NT2/D1 (cell line): ENCODE results near the gene AFAP1L1.

Source experiments
- YY1 ChIP-seq: IDR thresholded peaks from 2 replicates; pipeline ENCODE4 v1.6.1; 2011; ENCODE audit not compliant: insufficient read length, insufficient read depth
- ZNF274 ChIP-seq: IDR thresholded peaks from 2 replicates; pipeline ENCODE4 v1.6.1; 2011; ENCODE audit warnings: mild to moderate bottlenecking, low read depth, low read length

GRCh38 chr5:149344151-149344550 lies 72.5 kb downstream of the AFAP1L1 start:
- no peak for TF ChIP-seq ZNF274
- no peak for TF ChIP-seq YY1
